Bronchial epithelial cell (primary cell): ENCODE data around the gene APBA3. TPM values are rescaled to one million over a fixed set of nuclear protein-coding genes. Genes with fewer than 3 reads are reported as not detected.
"Not testable (repeated sequence)": the region's sequence is repeated elsewhere in the genome, so short reads cannot be mapped to it uniquely, and the experiment has no call there.

Experiments
- DNase-seq: peaks from one replicate; pipeline ENCODE4 v3.0.0-alpha.2; 2010; ENCODE audit warnings: low read depth
- FAIRE-seq: peaks from 2 replicates; lab custom pipeline; 2011; peaks lifted over from hg19 to GRCh38; lab: Jason Lieb, UNC
- H3K27me3 ChIP-seq: 2 replicates; pipeline ENCODE4 v1.5.1; 2011; ENCODE audit warnings: low read length; ENCODE audit not compliant: control insufficient read depth, insufficient read depth
- H3K36me3 ChIP-seq: 2 replicates; pipeline ENCODE4 v1.5.1; 2011; ENCODE audit warnings: low read length; ENCODE audit not compliant: control insufficient read depth, insufficient read depth
- H3K4me3 ChIP-seq: 2 replicates; pipeline ENCODE4 v1.5.1; 2011; ENCODE audit warnings: mild to moderate bottlenecking, low read depth, low read length, control low read depth
- total RNA-seq: library from RNA; depleted of rRNA; stranded (reverse); fragments of >200 nt; gene quantifications from 2 replicates; pipeline ENCODE4 v1.2.1, GENCODE V29; 2014
- TF ChIP-seq, protein P1 (sequence below): IDR thresholded peaks from 2 replicates; pipeline ENCODE4 v1.5.1; 2011; ENCODE audit warnings: mild to moderate bottlenecking, moderate library complexity, low read length, control low read depth, inconsistent platforms; ENCODE audit not compliant: insufficient read depth, severe bottlenecking

The APBA3 gene
- total RNA-seq, 1 donor from 2014 or later, result 11.3 TPM

DNA sequence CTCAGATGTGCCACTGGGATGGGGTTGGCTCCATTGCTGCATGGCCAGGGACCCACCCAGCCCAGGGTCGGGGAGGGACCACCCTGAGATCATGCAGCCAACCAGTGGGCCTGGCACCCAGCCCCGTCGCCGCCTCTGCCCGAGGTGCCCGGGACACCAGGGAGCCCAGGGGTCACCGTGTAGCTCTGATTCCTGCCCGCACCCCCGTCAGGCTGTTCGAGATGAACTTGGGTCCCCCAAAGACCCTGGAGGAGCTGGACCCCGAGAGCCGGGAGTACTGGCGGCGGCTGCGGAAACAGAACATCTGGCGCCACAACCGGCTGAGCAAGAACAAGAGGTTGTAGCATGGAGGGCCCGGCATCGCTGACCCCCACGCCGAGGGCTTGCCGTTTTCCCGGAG lies 5.6 kb upstream of the APBA3 start:
- FAIRE-seq (no peak), DNase-seq (no peak)
- Histone ChIP-seq H3K27me3 (no peaks in the 10 kb centered on the region), H3K36me3 (peaks cover 13% of the 10 kb centered on the region), H3K4me3 (no peak overlapping the region)
- TF ChIP-seq, protein P1, sequence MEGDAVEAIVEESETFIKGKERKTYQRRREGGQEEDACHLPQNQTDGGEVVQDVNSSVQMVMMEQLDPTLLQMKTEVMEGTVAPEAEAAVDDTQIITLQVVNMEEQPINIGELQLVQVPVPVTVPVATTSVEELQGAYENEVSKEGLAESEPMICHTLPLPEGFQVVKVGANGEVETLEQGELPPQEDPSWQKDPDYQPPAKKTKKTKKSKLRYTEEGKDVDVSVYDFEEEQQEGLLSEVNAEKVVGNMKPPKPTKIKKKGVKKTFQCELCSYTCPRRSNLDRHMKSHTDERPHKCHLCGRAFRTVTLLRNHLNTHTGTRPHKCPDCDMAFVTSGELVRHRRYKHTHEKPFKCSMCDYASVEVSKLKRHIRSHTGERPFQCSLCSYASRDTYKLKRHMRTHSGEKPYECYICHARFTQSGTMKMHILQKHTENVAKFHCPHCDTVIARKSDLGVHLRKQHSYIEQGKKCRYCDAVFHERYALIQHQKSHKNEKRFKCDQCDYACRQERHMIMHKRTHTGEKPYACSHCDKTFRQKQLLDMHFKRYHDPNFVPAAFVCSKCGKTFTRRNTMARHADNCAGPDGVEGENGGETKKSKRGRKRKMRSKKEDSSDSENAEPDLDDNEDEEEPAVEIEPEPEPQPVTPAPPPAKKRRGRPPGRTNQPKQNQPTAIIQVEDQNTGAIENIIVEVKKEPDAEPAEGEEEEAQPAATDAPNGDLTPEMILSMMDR, result no peak

- FAIRE-seq, result no peak
- Histone ChIP-seq H3K36me3 (peaks cover 13% of the 10 kb centered on the region), H3K27me3 (no peaks in the 10 kb centered on the region), H3K4me3 (no peak overlapping the region)
- DNase-seq, result no peak
- TF ChIP-seq, protein P1, result no peak
Observed at GRCh38 chr19:3766520-3766919, 5.0 kb upstream of the APBA3 start.

- H3K27me3 ChIP-seq, FAIRE-seq, H3K4me3 ChIP-seq, DNase-seq: not testable (repeated sequence)
- H3K36me3 ChIP-seq, result peaks cover 13% of the 10 kb centered on the region
Observed at GRCh38 chr19:3765757-3766156, 4.3 kb upstream of the APBA3 start.

DNA sequence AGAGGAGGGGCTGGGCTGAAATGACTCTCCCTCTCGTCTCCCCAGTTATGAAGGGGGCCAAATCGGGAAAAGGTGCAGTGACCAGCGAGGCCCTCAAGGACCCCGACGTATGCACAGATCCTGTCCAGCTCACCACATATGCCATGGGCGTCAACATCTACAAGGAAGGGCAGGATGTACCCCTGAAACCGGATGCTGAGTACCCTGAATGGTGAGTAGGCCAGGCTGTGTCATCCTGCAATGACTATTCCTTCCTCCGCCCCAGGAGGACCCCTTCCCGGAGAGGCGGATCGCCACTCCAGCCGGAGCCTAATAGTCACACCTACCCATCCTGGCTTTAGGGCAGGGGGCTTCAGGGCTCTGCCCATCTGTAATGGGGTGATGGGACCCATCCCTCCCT lies 3.6 kb upstream of the APBA3 start:
- FAIRE-seq, result no peak
- peaks cover 13% of the 10 kb centered on the region for H3K36me3 ChIP-seq
- TF ChIP-seq, protein P1, result no peak

GRCh38 chr19:3762501-3763459 lies 1.3 kb upstream of the APBA3 start, which contains the start of gene MRPL54:
Gene MRPL54 (plus strand): TSS chr19:3762682. CDS start chr19:3762701, 19 bp downstream.
- peak; percentile 28 for FAIRE-seq
- Histone ChIP-seq H3K4me3 (peak within 1 kb of the TSS; percentile 99), H3K27me3 (no peaks in the 10 kb centered on the region), H3K36me3 (peaks cover 16% of the 10 kb centered on the region)
- DNase-seq, result peak; percentile 96
- TF ChIP-seq, protein P1, result no peak

More for the DNA sequence above, 3.6 kb upstream of the APBA3 start:
- no peak overlapping the region for H3K4me3 ChIP-seq
- H3K27me3 ChIP-seq, result no peaks in the 10 kb centered on the region
- no peak for DNase-seq

DNA sequence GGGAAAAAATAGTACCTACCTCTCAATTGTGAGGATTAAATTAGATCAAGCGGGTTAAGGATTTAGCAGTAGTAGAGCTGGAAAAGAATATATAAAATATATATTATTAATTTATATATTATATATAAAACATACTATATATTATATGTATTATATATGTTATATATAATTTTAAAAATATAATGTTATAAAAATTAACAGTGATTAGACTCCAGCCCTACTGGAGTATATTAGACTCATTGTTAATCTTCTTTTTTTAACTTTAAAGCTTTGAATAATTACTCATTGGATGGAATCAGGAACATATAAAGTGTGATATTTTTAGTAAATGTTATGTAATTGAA lies 610 bp upstream of the APBA3 start:
- FAIRE-seq, result no peak
- no peak overlapping the region for H3K4me3 ChIP-seq

More for the DNA sequence above, 610 bp upstream of the APBA3 start:
- H3K27me3 ChIP-seq, result no peaks in the 10 kb centered on the region
- H3K36me3 ChIP-seq, result peaks cover 14% of the 10 kb centered on the region
- TF ChIP-seq, protein P1, result no peak
- no peak for DNase-seq
